Natural killer cell (primary cell): Measurements from ENCODE around the gene ERBB3. TPM values are rescaled to one million over a fixed set of nuclear protein-coding genes. Genes with fewer than 3 reads are reported as not detected.

Source experiments
- ATAC-seq, 3 donors: fragments of 150-1000 bp in 2 of 3; fragments of 200-7000 bp in 1 of 3; cut with Tn5 transposase; 1 replicate in 1 of 3; 2 replicates in 2 of 3; pipeline ENCODE4 v1.10.0; 2021; ENCODE audit warnings: mild to moderate bottlenecking in 2 of 3, moderate library complexity in 2 of 3
- DNase-seq, 2 donors: peaks; one replicate each; pipeline versions ENCODE4 v3.0.0 to v3.0.0-alpha.2; 2013 to 2021; ENCODE audit warnings: mixed read lengths in 1 of 2
- H3K27ac ChIP-seq: one replicate; pipeline ENCODE4 v1.5.1; 2013; ENCODE audit warnings: mild to moderate bottlenecking, low read length
- H3K27me3 ChIP-seq: one replicate; pipeline ENCODE4 v1.6.1; 2013; ENCODE audit warnings: low read length; ENCODE audit not compliant: control insufficient read depth, insufficient read depth
- H3K36me3 ChIP-seq: one replicate; pipeline ENCODE4 v1.6.1; 2013; ENCODE audit warnings: low read length; ENCODE audit not compliant: control insufficient read depth, insufficient read depth
- H3K4me1 ChIP-seq: one replicate; pipeline ENCODE4 v1.6.1; 2013; ENCODE audit warnings: low read length; ENCODE audit not compliant: control insufficient read depth, insufficient read depth
- H3K4me3 ChIP-seq: one replicate; pipeline ENCODE4 v1.5.1; 2013; ENCODE audit warnings: low read length
- H3K9me3 ChIP-seq: one replicate; pipeline ENCODE4 v1.6.1; 2013; ENCODE audit warnings: low read length; ENCODE audit not compliant: control insufficient read depth, insufficient read depth
- H3K27ac Mint-ChIP-seq, 2 donors: one replicate each; pipeline ENCODE4 v1.8.0; 2022; ENCODE audit warnings: mild to moderate bottlenecking in 2 of 2, mixed read lengths in 2 of 2, moderate library complexity in 1 of 2
- H3K27me3 Mint-ChIP-seq, 2 donors: one replicate each; pipeline ENCODE4 v1.8.0; 2022; ENCODE audit warnings: low read depth in 2 of 2, mixed read lengths in 2 of 2
- H3K36me3 Mint-ChIP-seq: one replicate; pipeline ENCODE4 v1.8.0; 2022; ENCODE audit warnings: mixed read lengths
- H3K4me1 Mint-ChIP-seq, 2 donors: one replicate each; pipeline ENCODE4 v1.8.0; 2022; ENCODE audit warnings: mixed read lengths in 2 of 2
- H3K4me3 Mint-ChIP-seq: one replicate; pipeline ENCODE4 v1.8.0; 2022; ENCODE audit warnings: mild to moderate bottlenecking, moderate library complexity, mixed read lengths
- H3K9me3 Mint-ChIP-seq, 2 donors: one replicate each; pipeline ENCODE4 v1.8.0; 2022; ENCODE audit warnings: mixed read lengths in 2 of 2
- WGBS: methylation state at CpG from one replicate; pipeline ENCODE4 v1.1.7; 2013; ENCODE audit warnings: missing lambda C conversion rate; ENCODE audit not compliant: insufficient coverage; 5-methylcytosine and 5-hydroxymethylcytosine counted together
- intact Hi-C: fragments of 100-400 bp; cut with micrococcal nuclease; formaldehyde crosslinking; loops from one replicate; pipeline ENCODE4 v1.14.2; 2022
- total RNA-seq, 4 donors: library from RNA; stranded (reverse); fragments of 120-200 nt in 1 of 4; gene quantifications; one replicate each; pipeline versions ENCODE4 v1.2.3 to v1.2.4, GENCODE V29; 2013 to 2022
- TF ChIP-seq, protein P1 (sequence below): fragments of 200-600 bp; IDR thresholded peaks from one replicate; pipeline ENCODE4 v1.8.0; 2022; ENCODE audit warnings: antibody characterized with exemption

Gene ERBB3
- total RNA-seq, 3 donors from 2014 or later (not counting 1 experiment from before 2014, with no cell fraction given): 0.26 to 0.66 TPM; not detected in 1

DNA sequence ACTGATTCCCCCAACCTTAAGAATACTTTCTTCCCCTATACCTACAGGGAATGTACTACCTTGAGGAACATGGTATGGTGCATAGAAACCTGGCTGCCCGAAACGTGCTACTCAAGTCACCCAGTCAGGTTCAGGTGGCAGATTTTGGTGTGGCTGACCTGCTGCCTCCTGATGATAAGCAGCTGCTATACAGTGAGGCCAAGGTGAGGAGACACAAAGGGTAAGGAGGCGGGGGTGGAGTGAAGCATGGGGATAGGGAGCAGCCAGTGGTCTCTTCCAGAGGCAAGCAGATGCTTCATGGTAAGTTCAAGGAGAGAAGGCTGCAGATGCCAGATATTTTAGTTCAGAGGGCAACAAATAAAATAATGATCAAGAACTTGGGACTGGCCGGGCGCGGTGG lies 17.8 kb downstream of the ERBB3 start:
- DNase-seq: no peak
- no peak for ATAC-seq
- H3K9me3 Mint-ChIP-seq: no peaks in the 10 kb centered on the region
- 87% methylated on average over 6 of the region's 6 CpGs for WGBS
- H3K36me3 ChIP-seq: no peaks in the 10 kb centered on the region
- H3K4me3 ChIP-seq: no peak overlapping the region
- intact Hi-C loops: no loop called here
- no peaks in the 10 kb centered on the region for H3K9me3 ChIP-seq
- no peak overlapping the region for H3K27ac Mint-ChIP-seq
- TF ChIP-seq, protein P1, sequence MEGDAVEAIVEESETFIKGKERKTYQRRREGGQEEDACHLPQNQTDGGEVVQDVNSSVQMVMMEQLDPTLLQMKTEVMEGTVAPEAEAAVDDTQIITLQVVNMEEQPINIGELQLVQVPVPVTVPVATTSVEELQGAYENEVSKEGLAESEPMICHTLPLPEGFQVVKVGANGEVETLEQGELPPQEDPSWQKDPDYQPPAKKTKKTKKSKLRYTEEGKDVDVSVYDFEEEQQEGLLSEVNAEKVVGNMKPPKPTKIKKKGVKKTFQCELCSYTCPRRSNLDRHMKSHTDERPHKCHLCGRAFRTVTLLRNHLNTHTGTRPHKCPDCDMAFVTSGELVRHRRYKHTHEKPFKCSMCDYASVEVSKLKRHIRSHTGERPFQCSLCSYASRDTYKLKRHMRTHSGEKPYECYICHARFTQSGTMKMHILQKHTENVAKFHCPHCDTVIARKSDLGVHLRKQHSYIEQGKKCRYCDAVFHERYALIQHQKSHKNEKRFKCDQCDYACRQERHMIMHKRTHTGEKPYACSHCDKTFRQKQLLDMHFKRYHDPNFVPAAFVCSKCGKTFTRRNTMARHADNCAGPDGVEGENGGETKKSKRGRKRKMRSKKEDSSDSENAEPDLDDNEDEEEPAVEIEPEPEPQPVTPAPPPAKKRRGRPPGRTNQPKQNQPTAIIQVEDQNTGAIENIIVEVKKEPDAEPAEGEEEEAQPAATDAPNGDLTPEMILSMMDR: no peak
- peaks cover 6 to 15% of the 10 kb centered on the region in 2 donors for H3K4me1 Mint-ChIP-seq
- H3K27me3 ChIP-seq: no peaks in the 10 kb centered on the region
- peaks cover 12% of the 10 kb centered on the region for H3K4me1 ChIP-seq
- no peak overlapping the region for H3K27ac ChIP-seq
- H3K27me3 Mint-ChIP-seq: peaks cover 0 to 13% of the 10 kb centered on the region in 2 donors
- H3K4me3 Mint-ChIP-seq: no peak overlapping the region
- no peaks in the 10 kb centered on the region for H3K36me3 Mint-ChIP-seq

- ATAC-seq: no peak
- Histone ChIP-seq H3K27ac (no peak overlapping the region), H3K4me3 (no peak overlapping the region), H3K36me3 (no peaks in the 10 kb centered on the region), H3K27me3 (no peaks in the 10 kb centered on the region), H3K4me1 (peaks cover 20% of the 10 kb centered on the region), H3K9me3 (no peaks in the 10 kb centered on the region)
- peaks cover 0 to 8% of the 10 kb centered on the region in 2 donors for H3K27me3 Mint-ChIP-seq
- intact Hi-C loops: no loop called here
- no peak overlapping the region for H3K4me3 Mint-ChIP-seq
- no peaks in the 10 kb centered on the region for H3K36me3 Mint-ChIP-seq
- TF ChIP-seq, protein P1: no peak
- H3K27ac Mint-ChIP-seq: no peak overlapping the region
- H3K4me1 Mint-ChIP-seq: peaks cover 15 to 23% of the 10 kb centered on the region in 2 donors
- WGBS: 66% methylated on average over 2 of the region's 3 CpGs
- no peak for DNase-seq
- no peaks in the 10 kb centered on the region for H3K9me3 Mint-ChIP-seq
These were observed 18.6 kb downstream of the ERBB3 start for GRCh38 chr12:56098592-56098991.

- no peak overlapping the region for H3K27ac ChIP-seq
- H3K9me3 ChIP-seq: no peaks in the 10 kb centered on the region
- H3K4me3 Mint-ChIP-seq: no peak overlapping the region
- H3K36me3 Mint-ChIP-seq: no peaks in the 10 kb centered on the region
- no peaks in the 10 kb centered on the region for H3K27me3 ChIP-seq
- peaks cover 27% of the 10 kb centered on the region for H3K4me1 ChIP-seq
- peaks cover 27 to 35% of the 10 kb centered on the region in 2 donors for H3K4me1 Mint-ChIP-seq
- H3K4me3 ChIP-seq: no peak overlapping the region
- H3K36me3 ChIP-seq: no peaks in the 10 kb centered on the region
- ATAC-seq (no peak), DNase-seq (no peak)
- H3K9me3 Mint-ChIP-seq: no peaks in the 10 kb centered on the region
- H3K27me3 Mint-ChIP-seq: peaks cover 0 to 8% of the 10 kb centered on the region in 2 donors
- TF ChIP-seq, protein P1: no peak
- no peak overlapping the region for H3K27ac Mint-ChIP-seq
- 93% methylated on average over 3 of the region's 4 CpGs for whole genome bisulfite sequencing
- intact Hi-C loops: loop anchor here (5.0 kb wide), 1 partner anchor 282 kb away; the partner anchor contains the start of genes ORMDL2 and SARNP
These were observed 19.8 kb downstream of the ERBB3 start for GRCh38 chr12:56099787-56100186.

DNA sequence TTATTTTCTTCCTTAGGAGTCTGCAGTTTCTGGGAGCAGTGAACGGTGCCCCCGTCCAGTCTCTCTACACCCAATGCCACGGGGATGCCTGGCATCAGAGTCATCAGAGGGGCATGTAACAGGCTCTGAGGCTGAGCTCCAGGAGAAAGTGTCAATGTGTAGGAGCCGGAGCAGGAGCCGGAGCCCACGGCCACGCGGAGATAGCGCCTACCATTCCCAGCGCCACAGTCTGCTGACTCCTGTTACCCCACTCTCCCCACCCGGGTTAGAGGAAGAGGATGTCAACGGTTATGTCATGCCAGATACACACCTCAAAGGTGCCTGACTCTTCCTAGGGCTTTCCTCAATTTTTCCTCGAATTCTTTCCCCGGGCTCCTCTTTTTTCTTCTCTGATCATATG lies 21.1 kb downstream of the ERBB3 start:
- Mint-ChIP-seq H3K9me3 (no peaks in the 10 kb centered on the region), H3K27me3 (peaks cover 0 to 8% of the 10 kb centered on the region in 2 donors), H3K36me3 (no peaks in the 10 kb centered on the region), H3K4me3 (no peak overlapping the region), H3K4me1 (peaks cover 39 to 48% of the 10 kb centered on the region in 2 donors), H3K27ac (no peak overlapping the region)
- H3K9me3 ChIP-seq: no peaks in the 10 kb centered on the region
- WGBS: 93% methylated on average over 14 of the region's 14 CpGs
- H3K4me3 ChIP-seq: no peak overlapping the region
- TF ChIP-seq, protein P1: no peak
- ATAC-seq (no peak), DNase-seq (no peak)
- no peaks in the 10 kb centered on the region for H3K27me3 ChIP-seq
- intact Hi-C loops: loop anchor here (5.0 kb wide), 1 partner anchor 284 kb away; the partner anchor contains the start of genes ORMDL2 and SARNP
- H3K4me1 ChIP-seq: peaks cover 37% of the 10 kb centered on the region
- no peaks in the 10 kb centered on the region for H3K36me3 ChIP-seq
- no peak overlapping the region for H3K27ac ChIP-seq
